Cardiac muscle cell (in vitro differentiated cells and primary cell): ENCODE results near the gene COL4A1. TPM values are rescaled to one million over a fixed set of nuclear protein-coding genes. Genes with fewer than 3 reads are reported as not detected.

Source experiments
- DNase-seq, 2 donors: peaks; one replicate each; pipeline versions ENCODE4 v3.0.0 to v3.0.0-alpha.2; 2010 to 2017; ENCODE audit warnings: low read depth in 1 of 2, low spot score in 1 of 2
- H3K27ac ChIP-seq: fragments of 200-600 bp; sonication (generic); 2 replicates; pipeline ENCODE4 v1.5.1; 2016
- H3K27me3 ChIP-seq: fragments of 200-600 bp; sonication (generic); 2 replicates; pipeline ENCODE4 v1.6.0; 2016; ENCODE audit warnings: control low read depth
- H3K36me3 ChIP-seq: fragments of 200-600 bp; sonication (generic); 2 replicates; pipeline ENCODE4 v1.5.1; 2016; ENCODE audit warnings: control low read depth
- H3K4me1 ChIP-seq: fragments of 200-600 bp; sonication (generic); 2 replicates; pipeline ENCODE4 v1.8.1; 2017; ENCODE audit warnings: low read depth, mild to moderate bottlenecking, mixed run types
- H3K4me3 ChIP-seq: fragments of 200-600 bp; sonication (generic); 2 replicates; pipeline ENCODE4 v1.5.1; 2016; ENCODE audit warnings: mild to moderate bottlenecking
- H3K9me3 ChIP-seq: fragments of 200-600 bp; sonication (generic); 2 replicates; pipeline ENCODE4 v1.5.1; 2017; ENCODE audit warnings: low read depth, mild to moderate bottlenecking, control low read depth
- polyA plus RNA-seq: library from polyadenylated mRNA; unstranded; fragments of >200 nt; fragmentation: Nextera tagmentation; extraction: Ambion mirVana; gene quantifications from 2 replicates; pipeline ENCODE4 v1.2.1, GENCODE V29; 2016
- total RNA-seq: library from RNA; depleted of rRNA; stranded (reverse); fragments of >200 nt; gene quantifications from 2 replicates; pipeline ENCODE4 v1.2.3, GENCODE V29; 2016
- TF ChIP-seq, protein P1 (sequence below): IDR thresholded peaks from 2 replicates; pipeline ENCODE4 v1.5.1; 2012; ENCODE audit warnings: low read depth, mild to moderate bottlenecking, low read length

COL4A1 gene
- total and polyA plus RNA-seq, 2 experiments from 2014 or later: 73.9 to 171 TPM

DNA sequence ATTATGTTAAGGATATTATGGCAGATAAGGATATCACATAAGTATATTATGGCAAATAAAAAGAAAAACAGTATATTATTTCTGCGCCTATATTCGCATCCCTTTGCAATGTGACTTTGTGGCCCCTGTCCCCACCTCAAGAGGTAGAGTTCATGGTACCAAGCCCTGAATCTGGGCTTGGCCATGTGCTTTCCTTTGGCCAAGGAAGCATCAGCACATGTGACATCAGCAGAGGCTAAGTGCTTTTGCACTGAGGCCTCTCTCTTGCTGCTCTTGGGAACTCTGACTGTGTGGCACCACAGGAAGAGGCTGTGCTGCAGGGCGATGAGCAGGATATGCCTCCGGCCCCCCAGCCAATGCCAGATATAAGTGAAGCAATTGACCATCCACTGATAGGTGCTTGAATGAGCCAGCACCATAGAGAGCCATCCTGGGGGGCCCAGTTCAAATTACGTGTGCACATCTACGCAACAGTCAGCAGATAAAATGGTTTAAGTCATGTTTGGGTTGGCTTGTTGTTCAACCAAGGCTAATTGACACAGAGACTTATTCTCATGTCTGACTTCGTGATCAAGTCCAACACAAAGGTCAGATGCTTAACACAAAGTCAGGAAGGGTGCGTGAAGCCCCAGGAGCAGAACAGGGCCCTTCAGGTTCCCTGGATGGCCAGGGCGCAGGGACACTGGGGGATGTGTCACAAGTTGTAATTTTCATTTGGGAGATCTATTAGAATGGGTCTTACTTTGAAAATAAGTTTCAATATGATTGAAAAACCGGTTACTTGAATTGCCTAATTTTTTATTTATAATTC lies 173.3 kb downstream of the COL4A1 start:
- no peaks in the 10 kb centered on the region for H3K36me3 ChIP-seq
- H3K4me3 ChIP-seq: no peak overlapping the region
- H3K27ac ChIP-seq: no peak overlapping the region
- TF ChIP-seq, protein P1, sequence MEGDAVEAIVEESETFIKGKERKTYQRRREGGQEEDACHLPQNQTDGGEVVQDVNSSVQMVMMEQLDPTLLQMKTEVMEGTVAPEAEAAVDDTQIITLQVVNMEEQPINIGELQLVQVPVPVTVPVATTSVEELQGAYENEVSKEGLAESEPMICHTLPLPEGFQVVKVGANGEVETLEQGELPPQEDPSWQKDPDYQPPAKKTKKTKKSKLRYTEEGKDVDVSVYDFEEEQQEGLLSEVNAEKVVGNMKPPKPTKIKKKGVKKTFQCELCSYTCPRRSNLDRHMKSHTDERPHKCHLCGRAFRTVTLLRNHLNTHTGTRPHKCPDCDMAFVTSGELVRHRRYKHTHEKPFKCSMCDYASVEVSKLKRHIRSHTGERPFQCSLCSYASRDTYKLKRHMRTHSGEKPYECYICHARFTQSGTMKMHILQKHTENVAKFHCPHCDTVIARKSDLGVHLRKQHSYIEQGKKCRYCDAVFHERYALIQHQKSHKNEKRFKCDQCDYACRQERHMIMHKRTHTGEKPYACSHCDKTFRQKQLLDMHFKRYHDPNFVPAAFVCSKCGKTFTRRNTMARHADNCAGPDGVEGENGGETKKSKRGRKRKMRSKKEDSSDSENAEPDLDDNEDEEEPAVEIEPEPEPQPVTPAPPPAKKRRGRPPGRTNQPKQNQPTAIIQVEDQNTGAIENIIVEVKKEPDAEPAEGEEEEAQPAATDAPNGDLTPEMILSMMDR: no peak
- DNase-seq: no peak
- H3K9me3 ChIP-seq: no peaks in the 10 kb centered on the region
- peaks cover 32% of the 10 kb centered on the region for H3K4me1 ChIP-seq
- peaks cover 2% of the 10 kb centered on the region for H3K27me3 ChIP-seq

DNA sequence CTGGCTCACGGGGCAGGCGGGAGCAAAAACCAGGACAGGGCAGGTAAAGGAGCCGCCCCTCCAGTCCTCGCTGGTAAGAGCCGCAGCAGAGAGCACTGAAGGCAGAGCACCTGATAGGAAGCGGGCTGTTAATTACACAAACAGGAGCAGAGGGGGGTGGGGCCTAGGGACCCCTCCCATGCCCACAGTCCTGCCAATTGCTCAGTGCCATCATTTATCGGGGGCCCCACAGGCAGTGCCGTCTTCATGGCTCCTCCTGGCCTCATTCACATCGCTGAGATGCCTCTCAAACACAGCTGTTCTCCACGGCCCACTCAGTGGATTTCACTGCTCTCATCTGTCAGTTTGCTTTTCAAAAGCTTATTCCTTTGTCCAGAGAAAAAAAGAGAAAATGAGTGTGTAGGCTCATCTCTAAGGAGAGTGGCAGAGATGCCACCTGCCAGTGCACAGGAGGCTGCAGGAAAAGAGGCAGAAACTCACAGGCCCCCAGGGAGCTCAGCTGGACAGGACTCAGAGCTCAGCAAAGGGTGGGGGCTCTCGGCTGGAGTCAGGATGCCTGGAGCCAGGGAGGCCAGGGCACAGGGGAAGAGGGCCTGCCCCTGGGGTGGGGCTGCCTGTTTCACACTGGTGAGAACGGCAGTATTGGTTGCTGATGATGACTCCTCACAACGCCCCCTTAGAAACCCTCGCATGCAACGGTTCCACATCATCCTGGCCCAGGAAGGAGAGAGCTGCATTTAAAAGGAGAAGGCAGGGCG lies 174.6 kb downstream of the COL4A1 start:
- TF ChIP-seq, protein P1: no peak
- Histone ChIP-seq H3K36me3 (no peaks in the 10 kb centered on the region), H3K9me3 (no peaks in the 10 kb centered on the region), H3K4me1 (peaks cover 29% of the 10 kb centered on the region), H3K27ac (no peak overlapping the region), H3K27me3 (no peaks in the 10 kb centered on the region), H3K4me3 (no peak overlapping the region)
- DNase-seq: peak in 1 of 2 donors; percentile 43

DNA sequence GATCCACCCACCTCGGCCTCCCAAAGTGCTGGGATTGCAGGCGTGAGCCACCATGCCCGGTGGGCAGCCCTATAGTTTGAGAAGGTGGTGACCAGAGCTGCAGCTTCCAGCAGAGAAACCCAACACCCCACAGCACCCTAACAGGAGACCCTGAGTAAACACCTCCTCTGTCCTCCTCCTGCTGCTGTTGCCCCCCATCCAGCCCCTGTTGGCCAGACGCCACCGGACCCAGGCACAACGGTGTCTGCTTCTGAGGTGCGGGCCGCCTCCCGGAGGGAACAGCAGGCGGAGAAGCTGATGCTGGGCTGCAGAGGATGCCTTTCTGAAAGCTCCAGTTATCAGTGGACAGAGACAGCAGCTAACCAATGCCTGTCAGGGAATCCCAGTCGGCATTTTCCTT lies 175.5 kb downstream of the COL4A1 start:
- H3K9me3 ChIP-seq: no peaks in the 10 kb centered on the region
- TF ChIP-seq, protein P1: no peak
- H3K27me3 ChIP-seq: no peaks in the 10 kb centered on the region
- H3K36me3 ChIP-seq: no peaks in the 10 kb centered on the region
- no peak overlapping the region for H3K27ac ChIP-seq
- DNase-seq: no peak
- H3K4me3 ChIP-seq: no peak overlapping the region
- peaks cover 25% of the 10 kb centered on the region for H3K4me1 ChIP-seq

DNA sequence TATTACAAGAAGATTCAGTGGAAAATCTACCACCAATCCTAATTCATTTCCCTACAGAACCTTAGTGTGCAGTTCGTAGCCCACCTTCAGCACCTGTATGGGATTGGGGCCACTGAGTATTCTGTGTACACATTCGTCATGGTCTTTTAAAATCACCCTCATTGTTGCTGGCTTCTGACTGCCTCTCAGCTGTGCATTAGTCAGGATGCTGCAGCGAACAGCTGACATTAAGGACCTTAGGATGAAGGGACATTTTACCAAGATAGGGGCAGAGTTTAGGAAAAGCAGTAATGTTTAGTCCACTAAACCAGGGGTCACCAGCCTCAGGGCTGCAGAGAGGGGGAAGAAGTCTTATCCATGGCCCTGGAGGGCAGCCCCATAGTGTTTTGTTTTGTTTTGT lies 176.5 kb downstream of the COL4A1 start:
- no peak overlapping the region for H3K4me3 ChIP-seq
- DNase-seq: no peak
- H3K36me3 ChIP-seq: no peaks in the 10 kb centered on the region
- H3K27ac ChIP-seq: no peak overlapping the region
- peaks cover 29% of the 10 kb centered on the region for H3K4me1 ChIP-seq
- TF ChIP-seq, protein P1: no peak
- H3K27me3 ChIP-seq: no peaks in the 10 kb centered on the region
- H3K9me3 ChIP-seq: no peaks in the 10 kb centered on the region

DNA sequence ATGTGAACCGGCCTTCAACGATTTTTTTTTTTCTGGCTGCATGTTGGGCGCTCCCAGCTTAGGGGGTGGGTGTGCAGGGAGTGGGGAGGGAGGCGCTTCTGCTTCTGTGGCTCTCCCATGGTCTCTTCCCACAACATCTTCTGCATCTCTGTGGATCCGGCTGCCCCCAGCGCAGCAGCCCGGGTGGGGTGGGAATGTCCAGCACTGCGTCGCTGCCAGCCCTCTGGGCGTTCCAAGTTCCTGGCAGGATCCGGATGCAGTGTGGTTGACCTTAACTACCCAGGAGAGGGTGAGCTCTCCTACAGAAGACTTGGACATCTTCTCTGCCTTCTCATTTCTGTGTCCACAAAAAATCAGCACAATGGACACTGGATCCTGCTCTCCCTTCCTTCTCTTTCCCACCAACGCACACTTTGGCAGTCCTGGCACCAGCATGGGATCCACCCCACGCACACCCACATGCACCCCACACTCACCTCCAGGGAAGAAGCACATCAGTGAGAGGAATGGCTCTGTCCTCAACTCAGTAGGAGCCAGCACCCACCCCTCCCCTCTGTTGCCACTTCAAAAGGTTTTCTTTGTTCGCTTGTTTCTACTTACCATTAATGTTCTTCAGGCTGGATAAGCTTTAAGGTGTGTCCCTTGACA lies 177.3 kb downstream of the COL4A1 start:
- DNase-seq: no peak
- Histone ChIP-seq H3K27me3 (no peaks in the 10 kb centered on the region), H3K4me1 (peaks cover 22% of the 10 kb centered on the region), H3K9me3 (no peaks in the 10 kb centered on the region), H3K27ac (no peak overlapping the region), H3K4me3 (no peak overlapping the region), H3K36me3 (no peaks in the 10 kb centered on the region)
- TF ChIP-seq, protein P1: no peak
